GM18867 (cell line): ENCODE measurements around the gene ZNF280C.
A peak's percentile ranks its signal among the peaks of the same experiment; 100 is the strongest.
"Not testable (repeated sequence)": the region's sequence is repeated elsewhere in the genome, so short reads cannot be mapped to it uniquely, and the experiment has no call there.

ENCODE experiments used
- ATAC-seq: cut with Tn5 transposase; IDR thresholded peaks from one replicate; pipeline ENCODE4 v1.9.1; 2021; ENCODE audit warnings: mild to moderate bottlenecking, moderate library complexity; ENCODE audit not compliant: unreplicated experiment

Gene ZNF280C

GRCh38 chrX:130268449-130269170 is at the start of gene ZNF280C:
ZNF280C (minus strand) TSS chrX:130268899; CDS start chrX:130260449, 8,450 bp downstream.
- peak; percentile 95 for ATAC-seq

- ATAC-seq: no peak
These were observed 36.1 kb upstream of the ZNF280C start for GRCh38 chrX:130304587-130305368.

DNA sequence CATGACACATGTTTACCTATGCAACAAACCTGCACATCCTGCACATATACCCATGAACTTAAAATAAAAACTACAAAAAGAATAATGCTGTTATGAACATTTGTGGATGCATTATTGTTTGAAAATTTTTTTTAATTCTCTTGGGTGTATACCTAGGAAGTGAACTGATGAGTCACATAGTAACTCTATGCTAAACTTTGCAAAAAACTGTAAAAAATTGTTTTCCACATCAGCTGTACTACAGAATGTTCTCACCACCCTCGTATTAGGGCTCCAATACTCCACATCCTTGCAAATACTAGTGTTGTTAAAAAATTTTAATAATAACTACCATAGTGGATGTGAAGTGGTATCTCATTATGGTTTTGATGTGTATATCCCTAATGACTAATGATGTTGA is 33.3 kb upstream of the ZNF280C start:
- ATAC-seq: no peak

DNA sequence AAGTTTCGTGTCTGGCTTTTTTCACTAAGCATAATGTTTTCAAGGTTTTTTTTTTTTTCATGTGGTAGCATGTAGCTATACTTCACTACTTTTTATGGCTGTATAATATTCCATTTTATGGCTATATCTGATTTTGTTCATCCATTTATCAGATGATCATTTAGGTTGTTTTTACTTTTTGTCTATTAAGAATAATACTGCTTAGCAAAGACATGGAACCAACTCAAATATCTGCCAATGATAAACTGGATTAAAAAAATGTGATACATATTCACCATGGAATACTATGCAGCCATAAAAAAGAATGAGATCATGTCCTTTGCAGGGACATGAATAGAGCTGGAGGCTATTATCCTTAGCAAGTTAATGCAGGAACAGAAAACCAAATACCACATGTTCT is 32.7 kb upstream of the ZNF280C start:
- no peak for ATAC-seq

DNA sequence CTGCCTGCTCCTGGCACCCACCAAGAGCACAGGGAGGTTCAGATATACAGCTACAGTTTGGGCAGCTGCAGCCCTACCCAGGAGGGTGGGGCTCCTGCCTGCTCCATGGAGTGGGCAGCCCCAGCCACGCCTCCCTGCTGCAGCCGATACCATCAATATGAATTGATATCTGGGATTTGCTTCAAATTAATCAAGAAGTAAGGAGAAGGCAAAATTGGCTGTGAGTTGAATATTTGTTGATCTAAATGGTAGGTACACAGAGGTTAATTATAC is 31.2 kb upstream of the ZNF280C start:
- no peak for ATAC-seq

GRCh38 chrX:130299279-130300009 is 30.7 kb upstream of the ZNF280C start:
- ATAC-seq: no peak

GRCh38 chrX:130296743-130297142 is 28.0 kb upstream of the ZNF280C start:
- no peak for ATAC-seq

DNA sequence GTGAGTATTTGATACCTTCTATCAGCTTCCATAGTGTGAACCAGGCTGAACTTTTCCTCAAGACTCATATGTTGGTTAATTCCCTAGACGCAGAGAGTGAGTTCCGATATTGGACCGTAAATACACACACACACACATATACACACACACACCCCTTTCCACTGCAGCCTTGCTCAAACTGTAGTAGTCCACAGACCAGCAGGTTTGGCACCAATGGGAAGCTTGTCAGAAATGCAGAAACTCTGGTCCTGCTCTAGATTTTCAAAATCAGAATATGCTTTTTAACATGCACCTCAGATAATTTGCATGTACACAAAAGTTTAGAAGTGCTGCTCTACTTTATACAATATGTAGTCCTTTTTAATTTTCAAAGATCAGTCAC is 27.6 kb upstream of the ZNF280C start:
- ATAC-seq: no peak

DNA sequence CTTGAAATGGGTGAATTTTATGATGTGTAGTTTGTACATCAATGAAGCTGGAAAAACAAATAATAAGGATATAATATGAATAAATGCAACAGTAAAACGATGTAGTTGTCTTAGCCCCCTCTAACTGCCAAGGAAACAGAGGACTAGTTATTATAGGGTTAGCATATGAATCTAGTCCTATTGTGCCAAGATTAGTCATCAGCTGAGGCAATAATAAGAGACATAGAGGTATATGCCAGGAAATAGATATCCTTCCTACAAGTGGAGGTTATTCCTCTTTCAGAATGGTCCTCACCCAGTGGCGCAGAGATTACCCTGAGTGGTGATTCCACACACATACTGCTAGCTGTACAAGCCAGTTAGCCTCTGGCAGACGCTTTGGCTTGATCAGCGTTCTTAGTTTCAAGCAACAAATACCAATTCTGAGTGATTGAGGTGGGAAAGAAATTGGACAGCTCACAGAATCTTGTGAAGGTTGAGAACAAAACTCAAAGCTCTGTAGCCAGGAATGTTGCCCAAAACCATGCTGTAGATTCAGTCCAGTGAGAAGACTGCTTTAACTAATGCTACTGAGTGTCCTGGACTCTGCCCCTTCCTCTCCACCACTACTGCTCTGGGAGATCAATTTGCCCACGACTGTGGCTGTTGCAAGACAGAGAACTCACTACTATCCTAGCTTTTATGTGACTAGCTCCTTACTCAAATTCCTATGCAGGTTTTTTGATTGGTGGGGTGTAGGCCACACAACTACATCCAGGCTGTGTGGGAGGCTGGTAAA is 27.0 kb upstream of the ZNF280C start:
- no peak for ATAC-seq

- no peak for ATAC-seq
These were observed 18.5 kb upstream of the ZNF280C start for GRCh38 chrX:130287071-130287770.

DNA sequence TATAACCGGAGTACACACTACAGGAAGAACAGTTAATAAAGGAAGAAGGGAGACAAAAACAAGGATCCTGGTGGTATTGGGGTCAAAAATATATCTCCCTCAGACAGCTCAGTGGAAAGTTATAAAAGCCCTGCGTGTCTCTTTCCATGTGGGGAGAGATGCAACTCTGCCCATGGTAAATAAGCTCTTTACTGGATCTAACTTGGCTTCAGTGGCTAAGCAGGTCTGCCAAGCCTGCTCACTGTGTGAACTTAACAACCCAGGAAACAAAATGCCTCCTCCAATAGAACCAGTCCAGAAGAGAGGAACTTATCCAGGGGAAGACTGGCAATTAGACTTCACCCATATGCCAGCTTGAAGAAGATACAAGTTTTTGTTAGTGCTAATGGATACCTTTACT is 17.0 kb upstream of the ZNF280C start:
- no peak for ATAC-seq

DNA sequence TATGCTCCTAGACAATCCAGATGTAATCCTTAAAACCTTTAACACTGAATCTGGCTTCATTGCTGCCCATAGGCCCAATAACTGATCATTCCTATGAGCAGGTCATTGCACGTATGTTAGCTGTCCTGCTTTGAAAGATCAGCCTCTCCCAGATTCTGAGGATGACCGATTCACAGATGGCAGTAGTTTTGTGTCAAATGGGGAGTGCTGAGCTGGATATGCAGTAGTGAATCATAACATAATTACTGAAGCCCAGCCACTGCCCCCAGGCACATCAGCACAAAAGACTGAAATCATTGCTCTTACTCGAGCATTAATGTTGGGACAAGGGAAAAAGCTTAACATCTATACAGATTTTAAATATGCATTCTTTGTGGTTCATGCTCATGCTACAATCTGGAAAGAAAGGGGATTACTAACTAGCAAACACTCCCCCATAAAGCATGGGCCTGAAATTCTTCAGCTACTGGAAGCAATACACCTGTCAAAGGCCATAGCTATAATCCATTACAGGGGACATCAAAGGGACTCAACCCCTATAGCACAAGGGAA is 16.4 kb upstream of the ZNF280C start:
- no peak for ATAC-seq

DNA sequence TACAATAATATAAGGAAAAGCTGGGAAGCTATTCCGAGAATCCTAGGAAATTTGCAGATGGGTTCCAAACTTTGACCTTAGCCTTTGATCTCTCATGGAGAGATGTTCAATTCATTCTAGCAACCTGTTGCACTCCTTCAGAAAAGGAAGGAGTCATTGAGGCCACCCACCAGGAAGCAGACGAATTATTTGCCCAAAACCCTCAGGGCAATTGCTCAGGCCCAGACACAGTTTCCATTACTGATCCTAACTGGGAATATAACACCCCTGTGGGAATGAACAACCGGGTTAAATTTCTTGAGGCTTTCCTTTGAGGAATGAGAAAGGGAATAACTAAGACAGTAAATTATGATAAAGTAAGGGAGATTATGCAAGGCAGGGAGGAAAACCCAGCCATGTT is 13.5 kb upstream of the ZNF280C start:
- ATAC-seq: no peak

DNA sequence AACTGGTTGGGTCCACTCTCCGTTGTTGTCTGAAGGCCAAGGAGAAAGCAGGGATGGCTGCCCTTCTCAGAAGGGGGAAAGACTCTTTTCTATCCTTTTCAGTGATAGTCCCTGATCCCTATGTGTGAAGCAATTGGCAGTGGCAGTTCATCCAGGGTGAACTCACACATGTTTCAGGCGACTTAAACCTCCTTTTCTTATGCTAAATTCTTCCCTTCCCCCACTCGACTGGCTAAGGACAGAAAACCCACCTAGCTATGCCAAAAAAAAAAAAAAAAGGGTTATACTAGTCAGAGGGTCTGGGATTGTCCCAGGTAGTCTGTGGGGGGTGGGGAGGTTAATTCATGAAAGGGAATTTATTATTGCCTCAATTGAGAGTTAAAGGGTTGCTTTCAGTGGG is 12.2 kb upstream of the ZNF280C start:
- ATAC-seq: no peak

DNA sequence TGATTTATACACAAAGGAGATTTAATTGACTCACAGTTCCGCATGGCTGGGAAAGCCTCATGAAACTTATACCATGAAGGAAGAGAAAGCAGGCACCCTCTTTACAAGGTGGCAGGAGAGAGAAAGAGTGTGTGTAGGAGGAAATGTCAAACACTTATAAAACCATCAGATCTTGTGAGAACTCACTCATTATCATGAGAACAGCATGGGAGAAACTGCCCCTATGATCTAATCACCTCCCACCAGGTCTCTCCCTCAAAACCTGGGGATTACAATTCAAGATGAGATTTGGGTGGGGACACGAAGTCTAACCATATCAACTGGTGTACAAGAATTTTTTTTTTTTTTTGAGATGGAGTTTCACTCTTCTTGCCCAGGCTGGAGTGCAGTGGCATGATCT is 3.6 kb upstream of the ZNF280C start:
- not testable (repeated sequence) for ATAC-seq

- ATAC-seq: not testable (repeated sequence)
These were observed 692 bp upstream of the ZNF280C start for GRCh38 chrX:130269391-130269790.

GRCh38 chrX:130267956-130268448 is 697 bp downstream of the ZNF280C start:
- no peak for ATAC-seq

DNA sequence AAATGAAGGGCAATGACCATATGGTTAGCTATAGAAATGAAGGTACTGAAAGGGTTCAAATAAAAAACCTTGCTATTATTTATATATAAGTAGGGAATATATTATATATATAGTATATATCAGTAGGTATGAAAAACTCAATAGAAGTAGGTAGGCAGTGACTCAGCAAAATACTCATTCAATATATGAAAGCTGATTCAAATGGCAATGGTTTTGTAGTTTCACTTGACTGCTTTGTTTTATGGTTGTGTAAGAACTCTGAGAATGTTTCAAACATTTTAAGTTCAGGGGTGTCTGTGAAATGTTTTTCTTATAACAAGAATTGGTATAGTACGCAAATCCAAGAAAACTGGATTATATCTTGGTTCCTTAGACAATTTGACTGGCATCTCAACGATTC is 4.1 kb downstream of the ZNF280C start:
- ATAC-seq: no peak

DNA sequence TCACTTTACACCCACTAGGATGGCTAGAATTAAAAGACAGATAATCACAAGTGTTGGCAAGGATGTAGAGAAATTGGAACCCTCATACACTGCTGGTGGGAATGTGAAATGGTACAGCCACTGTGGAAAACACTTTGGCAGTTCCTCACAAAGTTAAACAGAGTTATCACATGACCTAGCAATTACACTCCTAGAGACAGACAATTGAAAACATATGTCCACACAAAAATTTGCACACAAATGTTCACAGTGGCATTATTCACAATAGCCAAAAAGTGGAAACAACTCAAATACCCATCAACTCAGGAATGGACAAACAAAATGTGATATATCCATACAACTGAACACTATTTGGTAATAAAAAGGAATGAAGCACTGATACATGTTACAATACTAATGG is 5.7 kb downstream of the ZNF280C start:
- ATAC-seq: no peak

GRCh38 chrX:130262231-130262630 is 6.5 kb downstream of the ZNF280C start:
- ATAC-seq: no peak
